Jurkat, Clone E6-1 (cell line): ENCODE data around the gene RPL31.
"Not testable (repeated sequence)": the region's sequence is repeated elsewhere in the genome, so short reads cannot be mapped to it uniquely, and the experiment has no call there.

ENCODE experiments used
- DNase-seq: peaks from one replicate; pipeline ENCODE4 v3.0.0-alpha.2; 2011; ENCODE audit warnings: low read depth, low spot score
- H3K4me3 ChIP-seq: 2 replicates; pipeline ENCODE4 v1.5.1; 2011; ENCODE audit warnings: mild to moderate bottlenecking, low read length, control low read depth, moderate library complexity

RPL31 gene

DNA sequence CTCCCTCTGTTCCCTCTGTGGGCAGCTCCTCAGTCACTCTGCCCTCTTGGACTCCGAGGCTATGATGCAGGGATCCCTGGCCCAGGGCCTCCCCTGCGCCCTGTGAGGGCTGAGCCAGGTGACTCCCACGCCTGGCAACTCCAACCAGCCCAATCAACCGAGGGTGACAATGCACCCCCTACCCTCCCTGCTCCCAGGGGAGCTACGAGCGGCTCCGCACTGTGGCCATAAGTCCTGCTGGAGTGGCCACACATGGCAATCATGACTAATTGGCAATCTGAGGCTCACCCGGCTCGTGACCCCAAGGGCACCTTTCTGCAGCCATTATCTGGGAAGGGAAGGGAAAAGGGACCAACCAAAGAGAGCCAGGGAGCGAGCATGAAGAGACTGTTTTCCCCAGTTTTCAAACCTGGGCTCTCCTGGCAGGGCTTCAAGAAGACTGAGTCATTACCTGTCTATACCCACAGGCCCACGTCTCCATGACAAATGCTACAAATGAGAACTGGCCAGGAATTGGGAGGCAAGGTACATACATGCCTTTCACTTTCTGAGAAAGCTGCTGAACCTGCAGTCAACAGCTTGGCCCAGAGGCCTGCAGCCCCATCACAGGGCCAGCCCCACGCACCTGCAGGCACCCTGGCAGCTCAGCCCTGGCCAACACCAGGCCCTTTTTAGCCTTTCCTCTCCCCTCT is 45.1 kb downstream of the RPL31 start:
- H3K4me3 ChIP-seq = no peak overlapping the region
- no peak for DNase-seq

GRCh38 chr2:101047774-101048173 is 45.7 kb downstream of the RPL31 start:
- H3K4me3 ChIP-seq = no peak overlapping the region

DNA sequence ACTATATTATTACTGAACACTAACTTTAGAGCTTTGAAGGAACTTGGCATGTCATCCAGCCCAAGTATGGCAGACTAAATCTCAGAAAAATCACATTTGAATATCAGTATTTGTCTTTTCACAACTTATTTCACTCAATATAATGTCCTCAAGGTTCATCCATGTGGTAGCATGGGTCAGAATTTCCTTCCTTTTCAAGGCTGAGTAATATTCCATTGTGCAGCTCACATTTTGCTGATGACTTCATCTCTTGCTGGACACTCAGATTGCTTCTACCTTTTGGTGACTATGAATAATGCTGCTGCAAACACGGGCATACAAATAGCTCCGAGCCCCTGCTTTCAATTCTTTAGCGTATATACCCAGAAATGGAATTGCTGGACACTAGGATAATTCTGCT is 46.7 kb downstream of the RPL31 start:
- H3K4me3 ChIP-seq = no peak overlapping the region

More at GRCh38 chr2:101047774-101048173, 45.7 kb downstream of the RPL31 start:
- no peak for DNase-seq

DNA sequence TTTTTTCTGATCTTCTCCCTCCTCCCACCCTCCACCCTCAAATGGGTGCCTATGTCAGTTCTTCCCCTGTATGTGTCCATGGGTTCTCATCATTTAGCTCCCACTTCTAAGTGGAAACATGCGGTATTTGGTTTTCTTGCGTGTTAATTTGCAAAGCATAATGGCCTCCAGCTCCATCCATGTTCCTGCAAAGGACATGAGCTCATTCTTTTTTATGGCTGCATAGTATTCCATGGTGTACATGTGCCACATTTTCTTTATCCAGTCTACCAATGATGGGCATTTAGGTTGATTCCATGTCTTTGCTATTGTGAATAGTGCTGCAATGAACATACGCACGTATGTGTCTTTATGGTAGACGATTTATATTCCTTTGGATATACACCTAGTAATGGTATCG is 48.8 kb downstream of the RPL31 start:
- not testable (repeated sequence) for DNase-seq, H3K4me3 ChIP-seq

More for the DNA sequence above, 46.7 kb downstream of the RPL31 start:
- DNase-seq = no peak

- no peak for DNase-seq
- no peak overlapping the region for H3K4me3 ChIP-seq
Measured at GRCh38 chr2:101052147-101052546, 50.1 kb downstream of the RPL31 start.

GRCh38 chr2:101053117-101053516 is 51.0 kb downstream of the RPL31 start:
- no peak for DNase-seq
- no peak overlapping the region for H3K4me3 ChIP-seq
